Tracheal epithelial cell (primary cell): ENCODE data around the gene SLC66A1. TPM values are rescaled to one million over a fixed set of nuclear protein-coding genes. Genes with fewer than 3 reads are reported as not detected.

Source experiments
- total RNA-seq: library from RNA; depleted of rRNA; stranded (reverse); fragments of >200 nt; gene quantifications from 2 replicates; pipeline ENCODE4 v1.2.1, GENCODE V29; 2014

Gene SLC66A1
- 18.3 and 25.1 TPM in 2 replicates for total RNA-seq

GRCh38 chr1:19311931-19312781 lies at the start of gene SLC66A1, which contains the start of gene AKR7A2:
Gene SLC66A1, plus strand, starts transcription at chr1:19312326. Its CDS starts 5,352 bp downstream, at chr1:19317678.
Gene AKR7A2, minus strand, starts transcription at chr1:19312144. Its CDS starts 20 bp downstream, at chr1:19312124.

GRCh38 chr1:19288324-19289241 lies 23.5 kb upstream of the SLC66A1 start, which contains the start of gene AKR7A3:
Gene AKR7A3, minus strand, starts transcription at chr1:19288770. Its CDS starts 61 bp downstream, at chr1:19288709.

Other genes with a start within 250 kb of the SLC66A1 start
- 81.0 and 91.6 TPM in 2 replicates for gene UBR4, start 102.1 kb upstream of the SLC66A1 start, total RNA-seq
- gene EMC1, start 60.8 kb upstream of the SLC66A1 start, total RNA-seq: 60.7 TPM in 2 replicates
- 34.5 and 50.9 TPM in 2 replicates for gene MRTO4, start 60.5 kb upstream of the SLC66A1 start, total RNA-seq
- gene AKR7A3, start 23.6 kb upstream of the SLC66A1 start, total RNA-seq: 0.72 TPM in 1 of 2 replicates, not detected in the other
- gene AKR7A2, start 182 bp upstream of the SLC66A1 start, total RNA-seq: 52.6 and 55.2 TPM in 2 replicates
- 56.5 and 66.7 TPM in 2 replicates for gene CAPZB, start 173.2 kb downstream of the SLC66A1 start, total RNA-seq